ENCODE measurements around the gene SRD5A3. TPM values are rescaled to one million over a fixed set of nuclear protein-coding genes. Genes with fewer than 3 reads are reported as not detected.

The SRD5A3 gene
- total RNA-seq, 1 donor from 2014 or later: 22.7 TPM

DNA sequence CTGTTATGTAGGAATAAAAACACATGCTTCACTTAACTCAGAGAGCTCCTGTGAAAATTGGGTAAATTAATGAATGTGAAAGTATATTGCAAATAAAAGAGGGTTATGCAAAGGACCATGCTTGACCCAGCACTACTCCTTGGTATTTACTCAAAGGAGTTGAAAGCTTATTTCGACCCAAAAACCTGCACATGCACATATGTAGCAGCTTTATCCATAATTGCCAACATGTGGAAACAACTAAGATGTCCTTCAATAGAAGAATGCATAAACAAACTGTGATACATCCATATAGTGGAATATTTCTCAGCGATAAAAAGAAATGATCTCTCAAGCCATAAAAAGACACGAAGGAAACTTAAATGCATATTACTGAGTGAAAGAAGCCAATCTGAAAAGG is 41.7 kb upstream of the SRD5A3 start:
- H3K4me2 ChIP-seq: no peak overlapping the region
- peaks cover 6% of the 10 kb centered on the region for H3K27me3 Mint-ChIP-seq (ENCODE audit: insufficient read depth, low read depth)

DNA sequence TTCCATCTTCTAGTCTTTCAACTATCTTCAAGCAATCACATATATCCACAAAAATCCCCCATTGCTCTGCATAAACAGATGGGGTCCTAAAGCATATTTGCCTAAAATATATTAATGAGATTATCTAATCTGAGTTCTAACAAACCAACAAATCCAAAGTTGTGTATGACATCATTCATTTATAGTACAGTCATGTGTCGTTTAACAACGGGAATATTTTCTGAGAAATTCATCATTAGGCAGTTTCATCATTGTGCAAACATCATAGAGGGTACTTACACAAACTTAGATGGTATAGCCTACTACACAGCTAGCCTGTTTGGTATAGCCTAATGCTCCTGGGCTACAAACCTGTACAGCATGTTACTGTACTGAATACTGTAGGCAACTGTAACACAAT is 38.0 kb upstream of the SRD5A3 start:
- Mint-ChIP-seq H3K27me3 (ENCODE audit: insufficient read depth, low read depth) (peaks cover 4% of the 10 kb centered on the region), H3K36me3 (no peaks in the 10 kb centered on the region), H3K27ac (no peak overlapping the region), H3K9me3 (no peaks in the 10 kb centered on the region), H3K4me1 (no peaks in the 10 kb centered on the region), H3K4me3 (no peak overlapping the region)
- no peaks in the 10 kb centered on the region for H3K4me1 ChIP-seq
- no peak overlapping the region for H3K4me3 ChIP-seq
- no peaks in the 10 kb centered on the region for H4K20me1 ChIP-seq (ENCODE audit: low read depth)
- no peaks in the 10 kb centered on the region for H3F3A ChIP-seq (ENCODE audit: low read depth)
- H3K27me3 ChIP-seq: no peaks in the 10 kb centered on the region
- no peak overlapping the region for H3K9ac ChIP-seq
- H3K27ac ChIP-seq: no peak overlapping the region
- no peak overlapping the region for H2AFZ ChIP-seq (replicated peaks)
- H3K79me2 ChIP-seq (ENCODE audit: low read depth): no peaks in the 10 kb centered on the region
- no peak overlapping the region for H3K4me2 ChIP-seq
- H3K9me3 ChIP-seq (ENCODE audit: low read depth): no peaks in the 10 kb centered on the region
- H3K36me3 ChIP-seq: no peaks in the 10 kb centered on the region
- TF ChIP-seq, protein P1, sequence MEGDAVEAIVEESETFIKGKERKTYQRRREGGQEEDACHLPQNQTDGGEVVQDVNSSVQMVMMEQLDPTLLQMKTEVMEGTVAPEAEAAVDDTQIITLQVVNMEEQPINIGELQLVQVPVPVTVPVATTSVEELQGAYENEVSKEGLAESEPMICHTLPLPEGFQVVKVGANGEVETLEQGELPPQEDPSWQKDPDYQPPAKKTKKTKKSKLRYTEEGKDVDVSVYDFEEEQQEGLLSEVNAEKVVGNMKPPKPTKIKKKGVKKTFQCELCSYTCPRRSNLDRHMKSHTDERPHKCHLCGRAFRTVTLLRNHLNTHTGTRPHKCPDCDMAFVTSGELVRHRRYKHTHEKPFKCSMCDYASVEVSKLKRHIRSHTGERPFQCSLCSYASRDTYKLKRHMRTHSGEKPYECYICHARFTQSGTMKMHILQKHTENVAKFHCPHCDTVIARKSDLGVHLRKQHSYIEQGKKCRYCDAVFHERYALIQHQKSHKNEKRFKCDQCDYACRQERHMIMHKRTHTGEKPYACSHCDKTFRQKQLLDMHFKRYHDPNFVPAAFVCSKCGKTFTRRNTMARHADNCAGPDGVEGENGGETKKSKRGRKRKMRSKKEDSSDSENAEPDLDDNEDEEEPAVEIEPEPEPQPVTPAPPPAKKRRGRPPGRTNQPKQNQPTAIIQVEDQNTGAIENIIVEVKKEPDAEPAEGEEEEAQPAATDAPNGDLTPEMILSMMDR (IDR thresholded peaks at IDR 0.05): no peak
- TF ChIP-seq EZH2 (IDR thresholded peaks at IDR 0.05): no peak
- no peak for TF ChIP-seq EZH2phosphoT487 (IDR thresholded peaks at IDR 0.05)
- no peak for DNase-seq (ENCODE audit: low spot score)

More for the DNA sequence above, 41.7 kb upstream of the SRD5A3 start:
- Histone ChIP-seq H3K9ac (no peak overlapping the region), H3K4me1 (no peaks in the 10 kb centered on the region), H3K79me2 (ENCODE audit: low read depth) (no peaks in the 10 kb centered on the region), H3K27me3 (no peaks in the 10 kb centered on the region), H3K36me3 (no peaks in the 10 kb centered on the region), H3K27ac (no peak overlapping the region), H3F3A (ENCODE audit: low read depth) (no peaks in the 10 kb centered on the region), H3K4me3 (no peak overlapping the region), H4K20me1 (ENCODE audit: low read depth) (no peaks in the 10 kb centered on the region), H2AFZ (replicated peaks) (no peak overlapping the region), H3K9me3 (ENCODE audit: low read depth) (no peaks in the 10 kb centered on the region)
- Mint-ChIP-seq H3K4me3 (no peak overlapping the region), H3K9me3 (peaks cover 3% of the 10 kb centered on the region), H3K4me1 (no peaks in the 10 kb centered on the region), H3K27ac (no peak overlapping the region), H3K36me3 (no peaks in the 10 kb centered on the region)
- DNase-seq (ENCODE audit: low spot score): no peak
- TF ChIP-seq EZH2phosphoT487 (IDR thresholded peaks at IDR 0.05): no peak
- TF ChIP-seq EZH2 (IDR thresholded peaks at IDR 0.05): no peak
- TF ChIP-seq, protein P1 (IDR thresholded peaks at IDR 0.05): no peak

DNA sequence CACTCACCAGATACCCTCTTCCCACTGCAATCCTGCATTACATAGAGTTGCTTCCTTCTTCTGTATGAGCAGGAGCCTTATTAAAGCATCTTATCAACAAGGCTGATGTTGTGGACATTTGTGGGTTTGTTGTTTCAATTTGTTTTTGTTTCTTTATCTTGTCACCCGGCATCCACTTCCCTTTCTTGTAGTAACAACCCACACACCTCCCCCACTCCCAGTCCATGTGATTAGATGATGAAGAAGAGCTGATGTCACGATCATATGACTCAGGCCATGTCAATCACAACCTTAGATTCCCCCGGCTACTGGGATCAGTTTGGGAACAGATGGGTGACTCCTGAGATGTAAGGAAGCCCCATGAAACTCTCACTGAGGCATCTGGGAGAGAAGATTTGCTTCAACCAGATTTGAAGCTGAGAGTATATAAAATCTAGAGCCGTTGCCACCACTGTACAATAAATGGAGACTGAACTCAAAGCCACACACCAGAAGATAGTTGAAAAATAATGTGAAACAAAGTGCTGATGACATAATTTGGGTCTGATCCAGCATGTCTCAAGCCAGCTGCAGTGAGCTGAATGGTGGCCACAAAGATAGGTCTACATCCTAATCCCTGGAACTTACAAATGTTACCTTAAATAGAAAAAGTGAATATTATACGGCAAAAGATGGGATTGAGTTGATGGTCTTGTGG is 34.1 kb upstream of the SRD5A3 start:
- Histone ChIP-seq H3F3A (ENCODE audit: low read depth) (no peaks in the 10 kb centered on the region), H3K9me3 (ENCODE audit: low read depth) (no peaks in the 10 kb centered on the region), H3K9ac (no peak overlapping the region), H3K27ac (no peak overlapping the region), H3K36me3 (no peaks in the 10 kb centered on the region), H4K20me1 (ENCODE audit: low read depth) (no peaks in the 10 kb centered on the region), H3K27me3 (no peaks in the 10 kb centered on the region), H2AFZ (replicated peaks) (no peak overlapping the region), H3K4me3 (no peak overlapping the region), H3K79me2 (ENCODE audit: low read depth) (no peaks in the 10 kb centered on the region), H3K4me1 (no peaks in the 10 kb centered on the region), H3K4me2 (no peak overlapping the region)
- no peak for DNase-seq (ENCODE audit: low spot score)
- H3K36me3 Mint-ChIP-seq: no peaks in the 10 kb centered on the region
- no peaks in the 10 kb centered on the region for H3K4me1 Mint-ChIP-seq
- H3K4me3 Mint-ChIP-seq: no peak overlapping the region
- H3K27me3 Mint-ChIP-seq (ENCODE audit: insufficient read depth, low read depth): no peaks in the 10 kb centered on the region
- no peaks in the 10 kb centered on the region for H3K9me3 Mint-ChIP-seq
- TF ChIP-seq EZH2phosphoT487 (IDR thresholded peaks at IDR 0.05) (no peak), EZH2 (IDR thresholded peaks at IDR 0.05) (no peak)
- TF ChIP-seq, protein P1 (IDR thresholded peaks at IDR 0.05): no peak
- H3K27ac Mint-ChIP-seq: no peak overlapping the region
